Smooth muscle cell (in vitro differentiated cells): Measurements from ENCODE around the gene ORM2. TPM values are rescaled to one million over a fixed set of nuclear protein-coding genes. Genes with fewer than 3 reads are reported as not detected.

Experiments used
- DNase-seq: peaks from one replicate; lab custom pipeline; 2025; ENCODE audit not compliant: unreplicated experiment; lab: John Stamatoyannopoulos, UW
- H2AFZ ChIP-seq: fragments of 200-600 bp; sonication (generic); 2 replicates; pipeline ENCODE4 v1.6.0; 2016; ENCODE audit warnings: antibody characterized with exemption, low read depth, mild to moderate bottlenecking
- H3F3A ChIP-seq: fragments of 200-600 bp; sonication (generic); 2 replicates; pipeline ENCODE4 v1.6.0; 2017; ENCODE audit warnings: antibody characterized with exemption, low read depth
- H3K27ac ChIP-seq: fragments of 200-600 bp; sonication (generic); 2 replicates; pipeline ENCODE4 v1.5.1; 2016; ENCODE audit warnings: low read depth, mild to moderate bottlenecking
- H3K27me3 ChIP-seq: fragments of 200-600 bp; sonication (generic); 2 replicates; pipeline ENCODE4 v1.6.1; 2016; ENCODE audit warnings: low read depth, mild to moderate bottlenecking
- H3K36me3 ChIP-seq: fragments of 200-600 bp; sonication (generic); 2 replicates; pipeline ENCODE4 v1.5.1; 2016; ENCODE audit warnings: low read depth
- H3K4me1 ChIP-seq: fragments of 200-600 bp; sonication (generic); 2 replicates; pipeline ENCODE4 v1.5.1; 2016; ENCODE audit warnings: low read depth
- H3K4me2 ChIP-seq: fragments of 200-600 bp; sonication (generic); 2 replicates; pipeline ENCODE4 v1.6.0; 2016; ENCODE audit warnings: mild to moderate bottlenecking
- H3K4me3 ChIP-seq: fragments of 200-600 bp; sonication (generic); 2 replicates; pipeline ENCODE4 v1.5.1; 2016; ENCODE audit warnings: mild to moderate bottlenecking
- H3K79me2 ChIP-seq: fragments of 200-600 bp; sonication (generic); 2 replicates; pipeline ENCODE4 v1.6.0; 2016; ENCODE audit warnings: low read depth, mild to moderate bottlenecking
- H3K9ac ChIP-seq: fragments of 200-600 bp; sonication (generic); 2 replicates; pipeline ENCODE4 v1.6.0; 2016; ENCODE audit warnings: low read depth
- H3K9me3 ChIP-seq: fragments of 200-600 bp; sonication (generic); replicated peaks from 2 replicates; pipeline ENCODE4 v1.5.1; 2016; ENCODE audit warnings: low read depth
- H4K20me1 ChIP-seq: fragments of 200-600 bp; sonication (generic); 2 replicates; pipeline ENCODE4 v1.6.0; 2016; ENCODE audit warnings: low read depth
- CTCF ChIP-seq: fragments of 200-600 bp; sonication (generic); IDR thresholded peaks from 2 replicates; pipeline ENCODE4 v1.5.1; 2017; ENCODE audit warnings: borderline replicate concordance, mild to moderate bottlenecking, antibody characterized with exemption; ENCODE audit not compliant: insufficient read depth, poor library complexity, severe bottlenecking
- WGBS: methylation state at CpG from one replicate; pipeline ENCODE4 v1.1.7; 2016; ENCODE audit warnings: low lambda C conversion rate; 5-methylcytosine and 5-hydroxymethylcytosine counted together
- polyA plus RNA-seq: library from polyadenylated mRNA; unstranded; fragments of >200 nt; fragmentation: Nextera tagmentation; extraction: Ambion mirVana; gene quantifications from 2 replicates; pipeline ENCODE4 v1.2.1, GENCODE V29; 2016
- total RNA-seq: library from RNA; depleted of rRNA; stranded (reverse); fragments of >200 nt; gene quantifications from 2 replicates; pipeline ENCODE4 v1.2.3, GENCODE V29; 2014

Gene ORM2
- total and polyA plus RNA-seq, 2 experiments from 2014 or later: not detected

GRCh38 chr9:114313186-114313585 is 16.5 kb upstream of the ORM2 start:
- H3F3A ChIP-seq: no peaks in the 10 kb centered on the region
- no peak overlapping the region for H3K9ac ChIP-seq
- no peak overlapping the region for H3K4me2 ChIP-seq
- no peaks in the 10 kb centered on the region for H3K27me3 ChIP-seq
- 93% methylated on average over 8 of the region's 8 CpGs for WGBS
- TF ChIP-seq CTCF: no peak
- no peak overlapping the region for H3K27ac ChIP-seq
- H3K36me3 ChIP-seq: no peaks in the 10 kb centered on the region
- no peaks in the 10 kb centered on the region for H3K9me3 ChIP-seq
- H3K4me1 ChIP-seq: no peaks in the 10 kb centered on the region
- no peaks in the 10 kb centered on the region for H3K79me2 ChIP-seq
- no peak for DNase-seq
- H2AFZ ChIP-seq: no peak overlapping the region
- H3K4me3 ChIP-seq: no peak overlapping the region
- H4K20me1 ChIP-seq: no peaks in the 10 kb centered on the region

GRCh38 chr9:114314256-114314867 is 15.3 kb upstream of the ORM2 start:
- H3K36me3 ChIP-seq: no peaks in the 10 kb centered on the region
- H3K9ac ChIP-seq: no peak overlapping the region
- no peaks in the 10 kb centered on the region for H3K27me3 ChIP-seq
- no peaks in the 10 kb centered on the region for H3K79me2 ChIP-seq
- H4K20me1 ChIP-seq: no peaks in the 10 kb centered on the region
- WGBS: 89% methylated on average over 7 of the region's 7 CpGs
- DNase-seq: no peak
- no peak overlapping the region for H3K27ac ChIP-seq
- no peak overlapping the region for H2AFZ ChIP-seq
- no peaks in the 10 kb centered on the region for H3K4me1 ChIP-seq
- no peaks in the 10 kb centered on the region for H3F3A ChIP-seq
- no peak for TF ChIP-seq CTCF
- H3K4me2 ChIP-seq: no peak overlapping the region
- H3K4me3 ChIP-seq: no peak overlapping the region
- no peaks in the 10 kb centered on the region for H3K9me3 ChIP-seq

- 98% methylated on average over 8 of the region's 8 CpGs for WGBS
Measured at GRCh38 chr9:114314881-114315722, 14.6 kb upstream of the ORM2 start.

More at GRCh38 chr9:114314881-114315722, 14.6 kb upstream of the ORM2 start:
- no peak overlapping the region for H3K27ac ChIP-seq
- DNase-seq: no peak
- H2AFZ ChIP-seq: no peak overlapping the region
- H3K4me2 ChIP-seq: no peak overlapping the region
- TF ChIP-seq CTCF: no peak
- no peaks in the 10 kb centered on the region for H3K27me3 ChIP-seq
- no peaks in the 10 kb centered on the region for H3K79me2 ChIP-seq
- H4K20me1 ChIP-seq: no peaks in the 10 kb centered on the region
- no peaks in the 10 kb centered on the region for H3K36me3 ChIP-seq
- no peaks in the 10 kb centered on the region for H3F3A ChIP-seq
- H3K9me3 ChIP-seq: no peaks in the 10 kb centered on the region
- no peaks in the 10 kb centered on the region for H3K4me1 ChIP-seq
- no peak overlapping the region for H3K9ac ChIP-seq
- H3K4me3 ChIP-seq: no peak overlapping the region
